Measurements from ENCODE around the gene PPIE. TPM values are rescaled to one million over a fixed set of nuclear protein-coding genes. Genes with fewer than 3 reads are reported as not detected.

The PPIE gene
- total and polyA plus RNA-seq, 2 of the 4 experiments (the other 2 are of a cell fraction) = 40.9 to 68.1 TPM

DNA sequence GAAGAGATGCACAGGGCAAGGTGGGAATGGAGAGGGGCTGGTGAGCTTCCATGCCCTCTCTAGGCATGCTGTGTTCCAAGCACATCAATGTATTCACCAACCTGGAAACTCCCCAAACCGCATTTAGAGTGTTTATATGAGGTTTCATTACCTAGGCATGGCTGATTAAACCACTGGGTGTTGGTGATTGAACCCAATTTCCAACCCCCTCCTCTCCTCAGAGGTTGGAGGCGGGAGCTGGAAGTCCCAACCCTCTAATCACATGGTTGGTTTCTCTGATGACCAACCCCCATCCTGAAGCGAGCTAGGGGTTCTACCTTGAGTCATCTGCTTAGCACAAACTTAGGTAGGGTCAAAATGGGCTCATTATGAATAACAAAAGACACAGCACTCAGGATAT lies 3.0 kb upstream of the PPIE start:
- ChIA-PET POLR2A (ENCODE audit: unreplicated experiment) (no interaction called here), CTCF (no interaction called here)

More for the DNA sequence above, 3.0 kb upstream of the PPIE start:
- H3K4me3 ChIP-seq (ENCODE audit: insufficient read depth, low read depth, low read length) = no peak overlapping the region
- dilution Hi-C loops (cut with HindIII; ENCODE audit: low sequenced_read_pairs, unreplicated experiment) (no loop called here), in situ Hi-C loops (cut with MboI; ENCODE audit: low sequenced_read_pairs) (no loop called here), intact Hi-C loops (cut with micrococcal nuclease) (no loop called here)
- ATAC-seq (ENCODE audit: low read depth) = no peak
- no peak overlapping the region for H2AK5ac ChIP-seq (ENCODE audit: low read depth, low read length)
- peaks cover 22% of the 10 kb centered on the region for H3K27me3 ChIP-seq (ENCODE audit: control insufficient read depth, insufficient read depth, low read length)
- H2BK120ac ChIP-seq (ENCODE audit: low read depth, low read length) = no peak overlapping the region
- no peak overlapping the region for H2AK9ac ChIP-seq (replicated peaks; ENCODE audit: low read depth, low read length, poor library complexity)
- no peak overlapping the region for H3K9ac ChIP-seq (ENCODE audit: low read depth, low read length)
- H3K27ac ChIP-seq (ENCODE audit: insufficient read depth, low read length) = no peak overlapping the region
- H3K18ac ChIP-seq (ENCODE audit: low read depth, low read length) = no peak overlapping the region
- no peak overlapping the region for H4K91ac ChIP-seq (ENCODE audit: insufficient read depth, low read depth, low read length)
- no peak overlapping the region for H2AFZ ChIP-seq (replicated peaks; ENCODE audit: low read length, poor library complexity)
- no peak overlapping the region for H3K56ac ChIP-seq (ENCODE audit: extremely low read depth, insufficient read depth, low read length)
- peaks cover 5% of the 10 kb centered on the region; the same call in 1 of the 2 replicates for H3K4me1 ChIP-seq (ENCODE audit: control insufficient read depth, insufficient read depth, low read length)
- no peak overlapping the region for H3K14ac ChIP-seq (replicated peaks; ENCODE audit: low read depth, low read length)
- H4K8ac ChIP-seq (ENCODE audit: low read depth in 2 of 2, low read length in 2 of 2) = no peak overlapping the region
- no CpG with 5 or more reads among the region's 3 CpGs for WGBS, 2 experiments (ENCODE audit: extremely low coverage in 2 of 2, insufficient read length in 1 of 2)
- no peaks in the 10 kb centered on the region; the same call in 1 of the 2 replicates for H3K36me3 ChIP-seq (ENCODE audit: control insufficient read depth, insufficient read depth, low read length)
- BruUV-seq (replicated peaks) = no TSS peak
- H3K4ac ChIP-seq (ENCODE audit: low read depth, low read length) = no peak overlapping the region
- peaks cover 13 to 23% of the 10 kb centered on the region in 2 experiments for H3K79me1 ChIP-seq (ENCODE audit: low read depth in 1 of 2, low read length in 2 of 2)
- H2BK5ac ChIP-seq (ENCODE audit: low read depth, low read length, poor library complexity, severe bottlenecking) = no peak overlapping the region
- H4K20me1 ChIP-seq (ENCODE audit: insufficient read depth, low read length) = no peaks in the 10 kb centered on the region
- DNase-seq = no peak
- no peak overlapping the region for H3K23ac ChIP-seq (ENCODE audit: low read depth, low read length)
- no peak overlapping the region for H4K5ac ChIP-seq (ENCODE audit: low read depth, low read length)
- H2BK20ac ChIP-seq (ENCODE audit: low read depth, low read length) = no peak overlapping the region
- H2BK15ac ChIP-seq (ENCODE audit: low read depth, low read length) = no peak overlapping the region
- H3K4me2 ChIP-seq (ENCODE audit: low read depth, low read length) = no peak overlapping the region
- H3K9me1 ChIP-seq (ENCODE audit: insufficient read depth, low read length) = peaks cover 7% of the 10 kb centered on the region
- no peaks in the 10 kb centered on the region for H3K9me3 ChIP-seq (ENCODE audit: control insufficient read depth, insufficient read depth, low read length)
- TF ChIP-seq CHD1 (IDR thresholded peaks at IDR 0.05; ENCODE audit: low read depth, low read length) (no peak), CEBPB (IDR thresholded peaks at IDR 0.05; ENCODE audit: low read depth, low read length) (no peak)

All from IMR-90 (cell line).